ENCODE results near the gene LY6G5C.

Gene LY6G5C

DNA sequence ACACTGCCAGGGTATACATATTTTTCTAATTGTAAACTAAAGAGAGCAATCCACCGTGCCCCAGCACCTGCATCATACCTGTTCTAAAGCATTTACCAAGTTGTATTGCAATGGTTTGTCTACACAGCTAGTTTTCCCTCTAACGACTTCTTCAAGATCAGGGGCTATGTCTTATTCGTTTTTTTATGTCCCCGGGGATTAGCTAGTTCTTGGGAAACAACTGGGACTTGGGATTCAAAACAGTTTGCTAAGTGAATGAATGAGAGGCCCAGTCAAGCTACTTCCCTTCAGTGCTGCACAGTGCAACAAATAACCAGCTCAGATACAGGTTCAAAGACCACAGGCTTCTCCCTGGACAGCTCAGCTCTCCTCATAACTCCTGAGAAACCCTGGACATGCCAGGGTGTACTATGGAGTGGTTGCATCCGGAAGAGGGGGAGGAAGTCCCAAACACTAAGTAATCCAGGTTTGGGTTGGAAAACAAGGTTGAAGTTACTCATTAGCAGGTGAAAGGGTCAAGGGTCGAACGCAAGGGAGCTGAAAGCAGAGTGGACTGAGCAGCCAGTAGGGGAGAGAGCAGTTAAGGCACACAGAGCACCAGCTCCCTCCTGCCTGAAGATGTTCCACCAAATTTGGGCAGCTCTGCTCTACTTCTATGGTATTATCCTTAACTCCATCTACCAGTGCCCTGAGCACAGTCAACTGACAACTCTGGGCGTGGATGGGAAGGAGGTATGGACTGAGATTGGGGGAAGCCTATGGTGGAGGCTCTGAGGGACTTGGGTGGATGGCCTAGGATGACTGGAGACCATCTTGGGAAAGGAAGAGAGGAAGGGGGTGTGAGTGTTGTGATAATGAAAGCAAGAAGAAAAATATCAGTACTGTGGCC lies 25.3 kb downstream of the LY6G5C start, which contains the start of gene APOM:
Gene APOM (plus strand): TSS at position 546 of the 889 bp plus-strand sequence. CDS start 73 bp downstream, at position 619.
- no peak for DNase-seq (ENCODE audit: low read depth)
- TF ChIP-seq, protein P1, sequence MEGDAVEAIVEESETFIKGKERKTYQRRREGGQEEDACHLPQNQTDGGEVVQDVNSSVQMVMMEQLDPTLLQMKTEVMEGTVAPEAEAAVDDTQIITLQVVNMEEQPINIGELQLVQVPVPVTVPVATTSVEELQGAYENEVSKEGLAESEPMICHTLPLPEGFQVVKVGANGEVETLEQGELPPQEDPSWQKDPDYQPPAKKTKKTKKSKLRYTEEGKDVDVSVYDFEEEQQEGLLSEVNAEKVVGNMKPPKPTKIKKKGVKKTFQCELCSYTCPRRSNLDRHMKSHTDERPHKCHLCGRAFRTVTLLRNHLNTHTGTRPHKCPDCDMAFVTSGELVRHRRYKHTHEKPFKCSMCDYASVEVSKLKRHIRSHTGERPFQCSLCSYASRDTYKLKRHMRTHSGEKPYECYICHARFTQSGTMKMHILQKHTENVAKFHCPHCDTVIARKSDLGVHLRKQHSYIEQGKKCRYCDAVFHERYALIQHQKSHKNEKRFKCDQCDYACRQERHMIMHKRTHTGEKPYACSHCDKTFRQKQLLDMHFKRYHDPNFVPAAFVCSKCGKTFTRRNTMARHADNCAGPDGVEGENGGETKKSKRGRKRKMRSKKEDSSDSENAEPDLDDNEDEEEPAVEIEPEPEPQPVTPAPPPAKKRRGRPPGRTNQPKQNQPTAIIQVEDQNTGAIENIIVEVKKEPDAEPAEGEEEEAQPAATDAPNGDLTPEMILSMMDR (conservative IDR thresholded peaks at IDR 0.05; ENCODE audit: low read length), result no peak
- H3K4me3 ChIP-seq (ENCODE audit: low read length), result no peak within 1 kb of the TSS

DNA sequence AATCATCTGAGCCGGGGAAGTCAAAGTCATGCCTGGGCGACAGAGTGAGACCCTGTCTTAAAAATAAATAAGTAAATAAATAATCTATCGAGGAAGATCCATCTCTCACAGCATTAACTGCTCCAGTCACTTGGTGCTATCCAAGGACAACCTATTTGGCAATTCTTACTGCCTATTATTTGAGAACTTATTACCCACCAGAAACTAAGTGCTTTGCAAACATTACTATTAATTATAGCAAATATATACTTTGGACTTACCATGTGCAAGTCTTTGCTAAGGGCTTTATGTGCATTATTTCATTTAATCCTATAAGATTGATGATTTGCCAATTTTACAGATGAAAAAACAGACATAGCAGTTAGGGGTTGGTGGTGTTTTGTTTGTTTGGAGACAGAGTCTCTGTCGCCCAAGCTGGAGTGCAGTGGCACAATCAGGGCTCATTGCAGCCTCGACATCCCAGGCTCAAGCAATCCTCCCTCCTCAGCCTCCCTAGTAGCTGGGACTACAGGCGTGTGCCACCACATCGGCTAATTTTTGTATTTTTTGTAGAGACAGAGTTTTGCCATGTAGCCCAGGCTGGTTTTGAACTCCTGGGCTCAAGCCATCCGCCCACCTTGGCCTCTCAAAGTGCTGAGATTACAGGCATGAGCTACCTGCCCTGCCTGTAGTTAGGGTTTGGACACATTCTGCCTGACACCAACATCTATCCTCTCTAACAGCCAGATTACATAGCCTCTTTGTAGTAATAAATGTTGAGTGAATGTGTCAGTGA lies 26.1 kb downstream of the LY6G5C start:
- TF ChIP-seq, protein P1 (conservative IDR thresholded peaks at IDR 0.05; ENCODE audit: low read length), result no peak
- no peak overlapping the region for H3K4me3 ChIP-seq (ENCODE audit: low read length)
- DNase-seq (ENCODE audit: low read depth), result no peak

DNA sequence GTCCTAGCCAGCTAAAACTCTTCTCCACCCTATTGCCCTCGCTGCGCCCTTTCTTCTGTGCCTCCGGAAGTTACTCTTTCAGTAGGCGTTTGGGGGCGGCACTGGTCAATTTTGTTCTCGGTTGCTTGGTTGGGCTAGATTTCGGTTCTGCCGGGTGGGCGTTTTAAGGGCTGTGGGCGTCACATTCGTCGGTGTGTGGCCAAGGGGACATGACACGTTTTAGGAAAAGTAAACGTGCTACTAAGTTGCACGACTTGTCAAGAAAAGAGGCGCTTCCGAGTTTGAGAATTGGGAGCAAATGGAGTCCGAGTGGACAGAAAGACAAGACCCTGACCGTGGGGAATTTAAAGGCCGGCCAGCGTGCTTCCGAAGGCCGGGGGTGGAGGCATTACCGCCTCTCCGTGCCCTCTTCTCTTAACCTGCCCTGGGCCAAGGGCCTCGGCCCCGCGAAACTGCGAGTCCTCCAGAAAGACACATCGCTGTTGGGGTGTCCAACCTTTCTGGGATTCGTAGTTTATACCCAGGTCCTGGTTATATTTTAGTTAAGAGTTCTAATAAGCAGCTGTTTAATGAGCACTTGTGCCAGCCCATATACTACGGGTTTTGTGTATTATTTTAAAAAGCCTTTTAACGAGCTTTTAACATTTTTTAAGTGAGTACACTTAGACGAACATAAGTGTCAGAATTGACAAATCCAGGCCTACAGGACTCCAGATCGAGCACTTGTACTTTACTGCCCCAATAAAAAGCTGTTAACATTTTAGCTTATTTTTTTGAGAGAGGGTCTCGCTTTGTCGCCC lies 27.7 kb downstream of the LY6G5C start:
- no peak for DNase-seq (ENCODE audit: low read depth)
- TF ChIP-seq, protein P1 (conservative IDR thresholded peaks at IDR 0.05; ENCODE audit: low read length), result peak; percentile 26
- H3K4me3 ChIP-seq (ENCODE audit: low read length), result peak overlapping the region; percentile 96

DNA sequence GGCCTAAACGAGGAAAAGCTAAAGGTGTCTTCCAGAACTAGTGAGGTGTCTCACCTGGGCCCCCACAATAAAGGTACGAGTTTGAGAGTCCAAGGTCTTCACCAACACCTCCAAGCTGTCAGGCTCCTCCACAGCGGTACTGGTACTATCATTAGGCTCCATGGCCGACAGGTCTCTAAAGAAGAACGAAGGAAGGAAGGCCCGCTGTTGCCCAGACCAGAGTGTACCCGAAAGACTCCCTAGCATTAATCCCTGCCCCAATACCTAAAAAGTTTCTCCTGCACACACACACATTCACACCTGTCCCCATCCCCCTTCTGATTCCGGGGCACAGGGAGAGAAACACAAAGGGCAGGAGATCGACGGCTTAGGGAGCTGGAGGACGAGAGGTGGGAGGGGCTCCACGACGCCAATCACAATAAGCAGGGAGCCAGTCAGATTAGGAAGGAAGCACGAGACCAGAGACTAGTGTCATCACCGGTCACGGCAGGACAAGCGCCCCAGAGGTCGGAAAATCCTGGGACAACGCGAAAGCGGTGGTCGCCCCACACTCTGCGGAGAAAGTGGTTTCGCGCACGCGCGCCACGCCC lies 29.2 kb downstream of the LY6G5C start:
- H3K4me3 ChIP-seq (ENCODE audit: low read length), result peak overlapping the region; percentile 96
- DNase-seq (ENCODE audit: low read depth), result peak; percentile 81
- TF ChIP-seq, protein P1 (conservative IDR thresholded peaks at IDR 0.05; ENCODE audit: low read length), result no peak

DNA sequence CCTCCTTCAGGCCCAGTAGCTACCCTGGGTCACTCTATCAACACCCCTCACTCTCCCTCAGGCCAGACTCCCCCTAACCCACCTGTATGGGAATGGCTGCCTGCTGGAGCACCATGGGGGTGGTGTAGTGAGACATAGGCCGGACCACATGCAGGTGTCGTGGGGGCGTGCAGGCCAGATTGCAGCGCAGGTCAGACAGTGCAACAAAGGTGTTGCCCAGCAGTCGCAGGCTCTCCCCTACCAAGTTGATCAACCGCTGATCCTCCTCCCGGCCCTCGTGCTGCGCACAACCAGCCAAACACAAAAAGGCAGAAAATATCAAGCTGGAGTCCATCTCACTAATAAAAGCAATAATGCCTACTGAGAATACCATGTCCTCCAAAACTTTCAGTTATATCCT lies 35.5 kb downstream of the LY6G5C start:
- TF ChIP-seq, protein P1 (conservative IDR thresholded peaks at IDR 0.05; ENCODE audit: low read length), result no peak
- no peak overlapping the region for H3K4me3 ChIP-seq (ENCODE audit: low read length)
- DNase-seq (ENCODE audit: low read depth), result no peak

DNA sequence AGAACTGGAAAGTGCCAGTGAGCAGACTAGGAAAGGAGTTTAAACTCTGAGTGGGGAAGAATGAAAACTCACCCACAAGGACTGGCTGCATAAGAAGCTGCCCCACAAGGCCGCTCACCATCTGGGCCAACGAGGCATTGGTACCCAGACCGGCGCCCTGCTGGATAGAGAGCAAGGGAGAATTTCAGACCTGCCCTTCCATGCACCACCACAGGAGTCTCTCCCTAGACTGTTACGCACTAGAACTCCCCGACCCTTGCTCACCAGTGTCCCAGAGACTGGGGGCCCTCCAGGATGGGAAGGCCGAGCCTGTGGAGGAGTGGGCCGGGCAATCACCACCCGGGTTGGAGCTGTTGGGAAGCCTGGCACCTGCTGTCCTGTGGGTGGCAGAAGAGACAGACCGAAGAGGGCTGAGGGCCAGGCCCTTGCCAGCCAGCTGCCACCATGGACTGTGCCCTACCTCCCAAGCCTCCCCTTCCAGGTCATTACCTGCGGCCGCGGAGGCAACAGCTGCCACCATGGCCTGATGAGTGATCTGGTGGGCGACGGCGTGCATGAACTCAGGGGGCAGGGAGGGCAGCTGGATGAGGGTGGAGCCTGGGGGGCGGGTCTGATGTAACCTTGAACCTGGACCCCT lies 36.9 kb downstream of the LY6G5C start:
- no peak overlapping the region for H3K4me3 ChIP-seq (ENCODE audit: low read length)
- TF ChIP-seq, protein P1 (conservative IDR thresholded peaks at IDR 0.05; ENCODE audit: low read length), result no peak
- DNase-seq (ENCODE audit: low read depth), result no peak
